ENCODE data around the gene NKX2-4. TPM values are rescaled to one million over a fixed set of nuclear protein-coding genes. Genes with fewer than 3 reads are reported as not detected.

Gene NKX2-4
- total and polyA plus RNA-seq, 9 of the 15 experiments (the other 6 are each of a cell fraction or from before 2014, with no cell fraction given): not detected

GRCh38 chr20:21395051-21395665, 2.2 kb downstream of the NKX2-4 start:
- in situ Hi-C loops (cut with MboI) (no loop called here), intact Hi-C loops (cut with micrococcal nuclease) (no loop called here)
- Histone ChIP-seq H3K4me2 (ENCODE audit: insufficient read depth, low read length) (no peak overlapping the region), H3K4me3 (no peak overlapping the region), H3K9me3 (replicated peaks; ENCODE audit: control insufficient read depth, insufficient read depth, low read depth, low read length) (no peaks in the 10 kb centered on the region), H3K79me2 (ENCODE audit: control insufficient read depth, insufficient read depth, low read length) (no peaks in the 10 kb centered on the region), H3K27me3 (ENCODE audit: control insufficient read depth in 2 of 2, insufficient read depth in 2 of 2, low read length in 2 of 2) (no peaks in the 10 kb centered on the region), H3K27ac (ENCODE audit: extremely low read depth, low read depth, low read length) (no peak overlapping the region), H3K36me3 (ENCODE audit: control insufficient read depth, insufficient read depth, low read length) (peaks cover 2% of the 10 kb centered on the region; the same call in 1 of the 3 replicates), H2AFZ (ENCODE audit: low read depth, low read length) (no peak overlapping the region), H4K20me1 (replicated peaks; ENCODE audit: control insufficient read depth, insufficient read depth, low read length) (no peaks in the 10 kb centered on the region), H3K9me1 (ENCODE audit: control insufficient read depth, insufficient read depth, low read length) (no peaks in the 10 kb centered on the region), H3K9ac (ENCODE audit: insufficient read depth in 1 of 2, low read depth in 2 of 2, low read length in 2 of 2) (no peak overlapping the region), H3K4me1 (replicated peaks in 1 of 2; ENCODE audit: control insufficient read depth in 2 of 2, insufficient read depth in 2 of 2, low read length in 2 of 2) (peaks cover 0 to 3% of the 10 kb centered on the region in 2 experiments; a peak in 1 of 5 replicates)
- CTCF ChIA-PET (ENCODE audit: low intra/inter-chr PET ratio): no interaction called here
- no peak for DNase-seq (ENCODE audit: extremely low read depth in 1 of 4, low spot score in 3 of 4)
- no peak for FAIRE-seq
- POLR2A ChIA-PET: interaction anchor here (0.9 kb wide), 1 partner anchor 11 kb away, joined by 3 read pairs; no protein-coding TSS in a partner anchor
- WGBS (ENCODE audit: insufficient coverage, low coverage, missing lambda C conversion rate): 53% methylated on average over 5 of the region's 6 CpGs
- TF ChIP-seq ZNF133 (CRISPR knock-in tag; IDR thresholded peaks at IDR 0.05) (no peak), CBX8 (IDR thresholded peaks at IDR 0.05; ENCODE audit: borderline replicate concordance, extremely low read depth, low read depth, low read length, poor library complexity, severe bottlenecking) (no peak), CBX2 (IDR thresholded peaks at IDR 0.05; ENCODE audit: insufficient read depth, low read length, poor library complexity, severe bottlenecking) (no peak), CBFB (CRISPR knock-in tag; IDR thresholded peaks at IDR 0.05) (no peak)
- BruUV-seq (replicated peaks): no TSS peak
- no peak for ATAC-seq

GRCh38 chr20:21394551-21394950, 2.8 kb downstream of the NKX2-4 start:
- no peaks in the 10 kb centered on the region for H4K20me1 ChIP-seq (replicated peaks; ENCODE audit: control insufficient read depth, insufficient read depth, low read length)
- H3K27ac ChIP-seq (ENCODE audit: extremely low read depth, low read depth, low read length): no peak overlapping the region
- DNase-seq (ENCODE audit: extremely low read depth in 1 of 4, low spot score in 3 of 4): no peak
- BruUV-seq (replicated peaks): no TSS peak
- H3K9me1 ChIP-seq (ENCODE audit: control insufficient read depth, insufficient read depth, low read length): no peaks in the 10 kb centered on the region
- ChIA-PET POLR2A (no interaction called here), CTCF (ENCODE audit: low intra/inter-chr PET ratio) (no interaction called here)
- no peak overlapping the region for H3K4me3 ChIP-seq
- H3K9me3 ChIP-seq (replicated peaks; ENCODE audit: control insufficient read depth, insufficient read depth, low read depth, low read length): no peaks in the 10 kb centered on the region
- H2AFZ ChIP-seq (ENCODE audit: low read depth, low read length): no peak overlapping the region
- TF ChIP-seq E2F4 (CRISPR knock-in tag; IDR thresholded peaks at IDR 0.05; ENCODE audit: low read depth): no peak
- no peak for TF ChIP-seq POLR2AphosphoS5 (IDR thresholded peaks at IDR 0.05; ENCODE audit: control insufficient read depth, insufficient read depth, low read depth, low read length)
- no peak for TF ChIP-seq SMARCB1 (IDR thresholded peaks at IDR 0.05; ENCODE audit: insufficient read length, low read depth)
- 14% methylated on average over 3 of the region's 3 CpGs for WGBS (ENCODE audit: insufficient coverage, low coverage, missing lambda C conversion rate)
- no peaks in the 10 kb centered on the region for H3K79me2 ChIP-seq (ENCODE audit: control insufficient read depth, insufficient read depth, low read length)
- in situ Hi-C loops (cut with MboI): no loop called here
- intact Hi-C loops (cut with micrococcal nuclease): no loop called here
- no peak overlapping the region for H3K9ac ChIP-seq (ENCODE audit: insufficient read depth in 1 of 2, low read depth in 2 of 2, low read length in 2 of 2)
- H3K4me2 ChIP-seq (ENCODE audit: insufficient read depth, low read length): no peak overlapping the region
- H3K4me1 ChIP-seq (replicated peaks in 1 of 2; ENCODE audit: control insufficient read depth in 2 of 2, insufficient read depth in 2 of 2, low read length in 2 of 2): peaks cover 0 to 3% of the 10 kb centered on the region in 2 experiments; a peak in 1 of 5 replicates
- FAIRE-seq: no peak
- no peak for ATAC-seq
- H3K27me3 ChIP-seq (ENCODE audit: control insufficient read depth in 2 of 2, insufficient read depth in 2 of 2, low read length in 2 of 2): no peaks in the 10 kb centered on the region
- peaks cover 4% of the 10 kb centered on the region; the same call in 1 of the 3 replicates for H3K36me3 ChIP-seq (ENCODE audit: control insufficient read depth, insufficient read depth, low read length)
